Endothelial cell (in vitro differentiated cells): ENCODE data around the gene IFT80. TPM values are rescaled to one million over a fixed set of nuclear protein-coding genes. Genes with fewer than 3 reads are reported as not detected.
A peak's percentile ranks its signal among the peaks of the same experiment; 100 is the strongest.

Experiments used
- DNase-seq: peaks from one replicate; pipeline ENCODE4 v3.0.0; 2021; ENCODE audit warnings: low spot score
- H3K27ac Mint-ChIP-seq: one replicate; pipeline ENCODE4 v1.8.0; 2021; ENCODE audit warnings: mixed read lengths, inconsistent platforms; ENCODE audit not compliant: unreplicated experiment
- H3K27me3 Mint-ChIP-seq: one replicate; pipeline ENCODE4 v1.8.0; 2021; ENCODE audit warnings: mild to moderate bottlenecking, moderate library complexity, mixed read lengths, inconsistent platforms; ENCODE audit not compliant: unreplicated experiment
- H3K36me3 Mint-ChIP-seq: one replicate; pipeline ENCODE4 v1.8.0; 2021; ENCODE audit warnings: mild to moderate bottlenecking, low read depth, mixed read lengths, inconsistent platforms; ENCODE audit not compliant: unreplicated experiment
- H3K4me1 Mint-ChIP-seq: one replicate; pipeline ENCODE4 v1.8.0; 2021; ENCODE audit warnings: mild to moderate bottlenecking, mixed read lengths, inconsistent platforms; ENCODE audit not compliant: unreplicated experiment
- H3K4me3 Mint-ChIP-seq: one replicate; pipeline ENCODE4 v1.8.0; 2021; ENCODE audit warnings: mild to moderate bottlenecking, mixed read lengths, inconsistent platforms; ENCODE audit not compliant: unreplicated experiment
- H3K9me3 Mint-ChIP-seq: one replicate; pipeline ENCODE4 v1.8.0; 2021; ENCODE audit warnings: mixed read lengths, inconsistent platforms; ENCODE audit not compliant: unreplicated experiment
- CTCF ChIP-seq: fragments of 200-600 bp; sonication (generic); IDR thresholded peaks from one replicate; pipeline ENCODE4 v1.5.0; 2021; ENCODE audit warnings: antibody characterized with exemption; ENCODE audit not compliant: unreplicated experiment
- total RNA-seq: library from RNA; stranded (reverse); fragmentation: NEBNext Ultra II Directional; extraction: Animal tissue kit (Norgen Biotek cat#: 25700); gene quantifications from one replicate; pipeline ENCODE4 v1.2.1, GENCODE V29; 2021; ENCODE audit not compliant: unreplicated experiment

Gene IFT80
- total RNA-seq, 1 donor from 2014 or later = 33.2 TPM

GRCh38 chr3:160434071-160434470 lies 35.0 kb upstream of the IFT80 start:
- TF ChIP-seq CTCF = no peak
- Mint-ChIP-seq H3K4me3 (no peak overlapping the region), H3K4me1 (no peaks in the 10 kb centered on the region), H3K27me3 (peaks cover 1% of the 10 kb centered on the region), H3K9me3 (no peaks in the 10 kb centered on the region), H3K27ac (no peak overlapping the region), H3K36me3 (no peaks in the 10 kb centered on the region)
- DNase-seq = no peak

- DNase-seq = no peak
- H3K4me3 Mint-ChIP-seq = no peak overlapping the region
- no peaks in the 10 kb centered on the region for H3K4me1 Mint-ChIP-seq
- H3K27ac Mint-ChIP-seq = no peak overlapping the region
- no peak for TF ChIP-seq CTCF
- peaks cover 11% of the 10 kb centered on the region for H3K36me3 Mint-ChIP-seq
- no peaks in the 10 kb centered on the region for H3K9me3 Mint-ChIP-seq
- H3K27me3 Mint-ChIP-seq = peaks cover 1% of the 10 kb centered on the region
Measured at GRCh38 chr3:160427832-160428424, 28.9 kb upstream of the IFT80 start.

GRCh38 chr3:160417311-160417710 lies 18.3 kb upstream of the IFT80 start:
- Mint-ChIP-seq H3K27ac (no peak overlapping the region), H3K27me3 (no peaks in the 10 kb centered on the region), H3K9me3 (no peaks in the 10 kb centered on the region), H3K36me3 (peaks cover 4% of the 10 kb centered on the region), H3K4me1 (peaks cover 15% of the 10 kb centered on the region), H3K4me3 (no peak overlapping the region)
- no peak for TF ChIP-seq CTCF
- no peak for DNase-seq

GRCh38 chr3:160413613-160414248 lies 14.7 kb upstream of the IFT80 start:
- peaks cover 15% of the 10 kb centered on the region for H3K4me1 Mint-ChIP-seq
- no peak overlapping the region for H3K27ac Mint-ChIP-seq
- H3K27me3 Mint-ChIP-seq = no peaks in the 10 kb centered on the region
- H3K4me3 Mint-ChIP-seq = no peak overlapping the region
- H3K36me3 Mint-ChIP-seq = peaks cover 9% of the 10 kb centered on the region
- TF ChIP-seq CTCF = peak; percentile 80
- peak; percentile 79 for DNase-seq
- H3K9me3 Mint-ChIP-seq = no peaks in the 10 kb centered on the region

- TF ChIP-seq CTCF = no peak
- peaks cover 9% of the 10 kb centered on the region for H3K36me3 Mint-ChIP-seq
- H3K27ac Mint-ChIP-seq = no peak overlapping the region
Measured at GRCh38 chr3:160412477-160412876, 13.5 kb upstream of the IFT80 start.

More at GRCh38 chr3:160412477-160412876, 13.5 kb upstream of the IFT80 start:
- Mint-ChIP-seq H3K27me3 (peaks cover 1% of the 10 kb centered on the region), H3K4me3 (no peak overlapping the region), H3K9me3 (no peaks in the 10 kb centered on the region), H3K4me1 (peaks cover 14% of the 10 kb centered on the region)
- DNase-seq = no peak
